Tibial artery (tissue), 4 donors: ENCODE measurements around the gene TTC7B.

Source experiments
- DNase-seq, 2 donors: peaks; one replicate each; pipeline ENCODE4 v3.0.0-alpha.2; 2019
- H3K27ac ChIP-seq, 2 donors: fragments of 200-600 bp; sonication (generic) in 1 of 2; 1 replicate in 1 of 2; 2 replicates in 1 of 2; pipeline ENCODE4 v1.5.1; 2018 to 2019; ENCODE audit warnings: mild to moderate bottlenecking in 1 of 2
- H3K27me3 ChIP-seq, 2 donors: fragments of 200-600 bp; sonication (generic) in 1 of 2; one replicate each; pipeline versions ENCODE4 v1.5.1 to v1.6.0; 2016 to 2019
- H3K36me3 ChIP-seq, 3 donors: fragments of 200-600 bp; sonication (generic) in 2 of 3; one replicate each; pipeline ENCODE4 v1.5.1; 2016 to 2019; ENCODE audit warnings: mild to moderate bottlenecking in 2 of 3
- H3K4me1 ChIP-seq, 4 donors: fragments of 200-600 bp; sonication (generic) in 2 of 4; 1 replicate in 3 of 4; 2 replicates in 1 of 4; pipeline ENCODE4 v1.5.1; 2016 to 2019
- H3K4me3 ChIP-seq, 2 donors: fragments of 200-600 bp; sonication (generic) in 1 of 2; 1 replicate in 1 of 2; 2 replicates in 1 of 2; pipeline ENCODE4 v1.5.1; 2018 to 2019; ENCODE audit warnings: mild to moderate bottlenecking in 2 of 2
- H3K9me3 ChIP-seq, 3 donors: fragments of 200-600 bp; sonication (generic) in 1 of 3; one replicate each; pipeline ENCODE4 v1.5.1; 2016 to 2019
- intact Hi-C: fragments of 100-400 bp; cut with DNase I; formaldehyde crosslinking; loops from one replicate; pipeline ENCODE4 v1.15.0; 2023; ENCODE audit warnings: low total_unique reads
- TF ChIP-seq, protein P1 (sequence below), 2 experiments: fragments of 200-600 bp in 1 of 2; fragments of 450-650 bp in 1 of 2; IDR thresholded peaks; one replicate each; pipeline ENCODE4 v1.5.1; 2017 to 2019; ENCODE audit warnings: antibody characterized with exemption in 2 of 2, mild to moderate bottlenecking in 1 of 2, moderate library complexity in 1 of 2

The TTC7B gene

DNA sequence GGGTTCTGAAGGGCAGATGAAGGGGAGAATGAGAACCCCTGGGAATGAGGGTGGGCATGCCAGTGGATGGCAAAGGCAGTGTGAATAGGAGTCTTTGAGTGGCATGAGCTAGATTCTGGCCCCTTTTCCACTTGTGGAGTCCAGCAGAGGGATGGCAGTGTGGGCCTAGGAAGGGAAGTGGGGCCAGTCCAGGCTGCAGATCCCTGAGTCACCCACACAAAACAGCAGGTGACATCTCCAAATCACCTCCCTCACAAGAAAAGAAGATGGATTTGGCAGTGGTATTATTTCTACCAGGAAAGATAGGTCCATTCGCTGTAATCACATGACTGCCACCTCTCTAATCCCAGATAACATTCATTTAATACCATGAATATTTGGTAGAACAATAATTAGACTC, 151.3 kb downstream of the TTC7B start:
- no peaks in the 10 kb centered on the region for H3K36me3 ChIP-seq
- no peaks in the 10 kb centered on the region for H3K9me3 ChIP-seq
- H3K27me3 ChIP-seq = no peaks in the 10 kb centered on the region
- peak overlapping the region in 1 of 2 donors; percentile 10 for H3K27ac ChIP-seq
- peaks cover 0 to 18% (median 2%) of the 10 kb centered on the region in 4 donors for H3K4me1 ChIP-seq
- no peak for DNase-seq
- intact Hi-C loops = no loop called here
- H3K4me3 ChIP-seq = no peak overlapping the region
- TF ChIP-seq, protein P1, sequence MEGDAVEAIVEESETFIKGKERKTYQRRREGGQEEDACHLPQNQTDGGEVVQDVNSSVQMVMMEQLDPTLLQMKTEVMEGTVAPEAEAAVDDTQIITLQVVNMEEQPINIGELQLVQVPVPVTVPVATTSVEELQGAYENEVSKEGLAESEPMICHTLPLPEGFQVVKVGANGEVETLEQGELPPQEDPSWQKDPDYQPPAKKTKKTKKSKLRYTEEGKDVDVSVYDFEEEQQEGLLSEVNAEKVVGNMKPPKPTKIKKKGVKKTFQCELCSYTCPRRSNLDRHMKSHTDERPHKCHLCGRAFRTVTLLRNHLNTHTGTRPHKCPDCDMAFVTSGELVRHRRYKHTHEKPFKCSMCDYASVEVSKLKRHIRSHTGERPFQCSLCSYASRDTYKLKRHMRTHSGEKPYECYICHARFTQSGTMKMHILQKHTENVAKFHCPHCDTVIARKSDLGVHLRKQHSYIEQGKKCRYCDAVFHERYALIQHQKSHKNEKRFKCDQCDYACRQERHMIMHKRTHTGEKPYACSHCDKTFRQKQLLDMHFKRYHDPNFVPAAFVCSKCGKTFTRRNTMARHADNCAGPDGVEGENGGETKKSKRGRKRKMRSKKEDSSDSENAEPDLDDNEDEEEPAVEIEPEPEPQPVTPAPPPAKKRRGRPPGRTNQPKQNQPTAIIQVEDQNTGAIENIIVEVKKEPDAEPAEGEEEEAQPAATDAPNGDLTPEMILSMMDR (IDR thresholded peaks at IDR 0.05) = no peak

DNA sequence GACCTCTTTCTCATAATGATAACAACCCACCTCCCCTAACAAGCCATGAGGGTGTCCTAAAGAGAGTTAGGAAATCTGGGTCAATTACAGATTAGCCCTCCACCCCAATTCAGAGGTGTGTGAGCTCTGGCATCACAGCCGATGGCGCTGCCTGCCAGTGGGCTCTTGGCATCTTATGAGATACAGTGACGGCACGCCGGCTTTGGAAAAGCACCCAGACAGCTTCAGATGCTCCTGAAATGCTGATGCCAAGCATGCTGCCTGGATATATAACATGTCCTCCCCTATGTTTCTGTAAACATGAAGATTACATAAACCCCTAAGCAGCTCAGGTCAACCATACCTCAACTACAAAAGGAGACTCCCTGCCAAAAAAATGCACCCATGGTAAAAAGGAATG, 152.6 kb downstream of the TTC7B start:
- no peak for DNase-seq

DNA sequence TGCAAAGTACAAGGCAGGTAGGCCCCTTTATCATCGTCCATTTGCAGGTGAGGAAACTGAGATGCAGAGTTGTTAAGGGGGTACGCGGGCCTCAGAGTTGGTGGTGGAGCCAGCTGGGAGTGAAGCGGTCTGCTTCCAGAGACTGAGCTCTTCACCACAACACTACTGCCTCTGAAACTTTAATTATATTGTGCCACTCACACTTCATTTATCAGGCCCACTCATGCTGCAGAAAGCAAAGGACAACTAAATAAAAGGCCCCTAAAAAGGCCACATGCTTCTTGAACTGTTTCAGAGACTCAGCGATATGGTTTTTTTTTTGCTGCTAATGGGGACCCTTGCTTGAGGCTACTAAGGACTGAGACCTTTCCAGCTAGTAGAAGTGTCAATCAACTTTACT, 153.1 kb downstream of the TTC7B start:
- H3K27ac ChIP-seq = no peak overlapping the region
- DNase-seq = no peak
- H3K9me3 ChIP-seq = no peaks in the 10 kb centered on the region
- no peaks in the 10 kb centered on the region for H3K27me3 ChIP-seq
- peaks cover 0 to 2% (median 0%) of the 10 kb centered on the region in 3 donors for H3K36me3 ChIP-seq
- intact Hi-C loops = no loop called here
- no peak overlapping the region for H3K4me3 ChIP-seq
- TF ChIP-seq, protein P1 (IDR thresholded peaks at IDR 0.05) = no peak
- peaks cover 0 to 18% (median 2%) of the 10 kb centered on the region in 4 donors for H3K4me1 ChIP-seq

More for the DNA sequence above, 152.6 kb downstream of the TTC7B start:
- no peaks in the 10 kb centered on the region for H3K9me3 ChIP-seq
- no peaks in the 10 kb centered on the region for H3K27me3 ChIP-seq
- no peak overlapping the region for H3K4me3 ChIP-seq
- no peak overlapping the region for H3K27ac ChIP-seq
- intact Hi-C loops = no loop called here
- H3K36me3 ChIP-seq = no peaks in the 10 kb centered on the region
- TF ChIP-seq, protein P1 (IDR thresholded peaks at IDR 0.05) = no peak
- peaks cover 0 to 18% (median 2%) of the 10 kb centered on the region in 4 donors for H3K4me1 ChIP-seq

DNA sequence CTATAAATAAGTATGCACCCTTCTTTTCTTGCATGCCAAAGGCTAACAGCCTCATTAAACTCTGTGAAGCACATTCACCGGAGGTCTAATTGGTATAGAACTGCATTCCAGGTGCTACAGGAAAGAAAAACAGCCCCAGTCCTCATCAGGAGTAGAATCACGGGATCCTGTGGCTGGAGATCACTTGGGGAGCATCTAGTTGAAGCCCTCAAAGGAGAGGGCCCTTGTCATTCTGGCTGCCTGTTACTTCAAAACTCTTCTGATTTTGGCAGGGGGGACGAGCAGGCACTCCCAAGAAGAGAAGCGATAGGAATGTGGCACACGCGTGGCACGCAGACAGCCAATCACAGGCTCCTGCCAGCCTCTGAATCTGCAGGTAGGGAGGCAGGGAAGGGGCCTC, 154.4 kb downstream of the TTC7B start:
- Histone ChIP-seq H3K4me1 (peaks cover 0 to 18% (median 2%) of the 10 kb centered on the region in 4 donors), H3K27me3 (no peaks in the 10 kb centered on the region), H3K4me3 (no peak overlapping the region), H3K27ac (no peak overlapping the region), H3K36me3 (peaks cover 0 to 13% (median 1%) of the 10 kb centered on the region in 3 donors), H3K9me3 (no peaks in the 10 kb centered on the region)
- no peak for DNase-seq
- TF ChIP-seq, protein P1 (IDR thresholded peaks at IDR 0.05) = no peak
- intact Hi-C loops = no loop called here

DNA sequence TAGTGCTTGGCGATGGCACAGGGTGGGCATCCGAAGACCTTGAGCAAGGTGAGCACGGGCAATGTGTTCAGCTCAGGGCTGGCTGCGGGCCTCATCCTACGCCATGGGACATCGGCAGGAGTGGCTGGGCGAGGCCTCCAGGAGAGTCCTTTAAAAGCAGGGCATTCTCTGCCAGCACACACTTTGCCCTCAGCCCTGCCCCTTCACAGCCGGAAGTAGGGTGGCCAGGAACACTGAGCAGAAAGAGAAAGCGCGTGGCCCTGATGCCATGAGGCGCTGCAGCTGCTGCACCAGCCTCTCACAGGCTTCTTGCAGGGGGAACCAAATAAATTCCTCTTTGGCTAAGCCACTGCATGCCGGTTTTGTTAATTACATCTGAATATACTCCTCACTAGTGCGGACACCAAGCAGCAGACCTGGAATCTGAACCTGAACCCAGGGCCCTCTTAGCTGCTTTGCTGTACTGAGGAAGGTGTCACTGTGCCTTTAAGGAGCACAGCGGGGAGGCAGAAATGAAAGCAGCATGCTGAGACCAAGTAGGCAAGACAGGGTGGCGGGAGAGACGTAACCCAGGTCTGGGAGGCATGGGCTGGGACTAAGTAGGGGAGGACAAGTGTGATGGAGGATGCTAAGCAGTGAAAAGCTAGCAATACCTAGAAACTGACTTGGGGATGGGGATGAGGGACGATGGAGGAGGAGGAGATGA, 155.2 kb downstream of the TTC7B start:
- Histone ChIP-seq H3K4me3 (no peak overlapping the region), H3K27ac (no peak overlapping the region), H3K27me3 (no peaks in the 10 kb centered on the region), H3K4me1 (peaks cover 0 to 16% (median 2%) of the 10 kb centered on the region in 4 donors), H3K9me3 (no peaks in the 10 kb centered on the region), H3K36me3 (peaks cover 0 to 16% (median 7%) of the 10 kb centered on the region in 3 donors)
- no peak for DNase-seq
- TF ChIP-seq, protein P1 (IDR thresholded peaks at IDR 0.05) = no peak
- intact Hi-C loops = no loop called here
